Esophagus muscularis mucosa (tissue), 4 donors: ENCODE results near the gene UNC13B. TPM values are rescaled to one million over a fixed set of nuclear protein-coding genes. Genes with fewer than 3 reads are reported as not detected.
"Not testable (repeated sequence)": the region's sequence is repeated elsewhere in the genome, so short reads cannot be mapped to it uniquely, and the experiment has no call there.

Source experiments
- DNase-seq: peaks from one replicate; pipeline ENCODE4 v3.0.0-alpha.2; 2017; ENCODE audit errors: extremely low spot score
- H3K27ac ChIP-seq, 4 donors: fragments of 200-600 bp; sonication (generic); replicated peaks in 1 of 4; 1 replicate in 3 of 4; 2 replicates in 1 of 4; pipeline ENCODE4 v1.5.1; 2016 to 2019; ENCODE audit warnings: mild to moderate bottlenecking in 1 of 4
- H3K27me3 ChIP-seq, 4 donors: fragments of 200-600 bp; sonication (generic); one replicate each; pipeline versions ENCODE4 v1.5.1 to v1.6.0; 2016 to 2019
- H3K36me3 ChIP-seq, 4 donors: fragments of 200-600 bp; sonication (generic); one replicate each; pipeline ENCODE4 v1.5.1; 2016 to 2019
- H3K4me1 ChIP-seq, 4 donors: fragments of 200-600 bp; sonication (generic); one replicate each; pipeline ENCODE4 v1.5.1; 2016 to 2019
- H3K4me3 ChIP-seq, 4 donors: fragments of 200-600 bp; sonication (generic); 1 replicate in 2 of 4; 2 replicates in 2 of 4; pipeline ENCODE4 v1.5.1; 2016 to 2019; ENCODE audit warnings: mild to moderate bottlenecking in 4 of 4, moderate library complexity in 1 of 4
- H3K9me3 ChIP-seq, 4 donors: fragments of 200-600 bp; sonication (generic); 1 replicate in 3 of 4; 2 replicates in 1 of 4; pipeline ENCODE4 v1.5.1; 2016 to 2019
- EP300 ChIP-seq: sonication (generic); formaldehyde crosslinking; IDR thresholded peaks from one replicate; pipeline ENCODE4 v1.6.1; 2017; ENCODE audit warnings: antibody characterized with exemption
- POLR2A ChIP-seq: fragments of 450-650 bp; IDR thresholded peaks from one replicate; pipeline ENCODE4 v1.6.1; 2017; ENCODE audit warnings: antibody characterized with exemption, moderate library complexity, mild to moderate bottlenecking, low read depth
- POLR2AphosphoS5 ChIP-seq, 2 donors: sonication (generic); formaldehyde crosslinking; IDR thresholded peaks; one replicate each; pipeline ENCODE4 v1.6.1; 2017; ENCODE audit warnings: antibody characterized with exemption in 2 of 2
- WGBS: methylation state at CpG from one replicate; pipeline ENCODE4 v1.1.5; 2018; 5-methylcytosine and 5-hydroxymethylcytosine counted together
- intact Hi-C: fragments of 100-400 bp; cut with DNase I; formaldehyde crosslinking; loops from one replicate; pipeline ENCODE4 v1.15.1; 2023
- total RNA-seq, 4 donors: library from RNA; depleted of rRNA; stranded (reverse); fragments of >200 nt; gene quantifications; one replicate each; pipeline versions ENCODE4 v1.1.0 to v1.2.1, GENCODE V29; 2016
- TF ChIP-seq, protein P1 (sequence below), 3 experiments: fragments of 200-600 bp in 2 of 3; fragments of 450-650 bp in 1 of 3; sonication (generic) in 2 of 3; IDR thresholded peaks; one replicate each; pipeline ENCODE4 v1.5.1; 2017 to 2019; ENCODE audit warnings: antibody characterized with exemption in 3 of 3, mild to moderate bottlenecking in 2 of 3, moderate library complexity in 1 of 3

UNC13B gene
- total RNA-seq, 4 donors from 2014 or later = 21.9 to 30.7 (median 28.7) TPM

DNA sequence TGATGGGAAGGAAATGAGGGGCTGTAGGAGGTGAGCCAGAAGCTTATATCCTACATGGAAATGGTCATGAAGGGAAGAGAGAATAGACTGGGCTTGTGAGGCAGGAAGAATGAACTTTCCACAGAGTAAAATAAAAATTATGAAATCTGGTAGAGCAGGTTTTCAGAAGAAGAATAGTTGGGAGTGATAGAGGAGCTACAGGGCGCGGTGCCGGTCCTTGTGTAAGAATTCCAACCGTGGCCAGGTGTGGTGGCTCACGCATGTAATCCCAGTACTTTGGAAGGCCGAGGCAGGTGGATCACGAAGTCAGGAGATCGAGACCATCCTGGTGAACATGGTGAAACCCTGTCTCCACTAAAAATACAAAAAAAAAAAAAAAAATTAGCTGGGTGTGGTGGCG is 8.9 kb upstream of the UNC13B start:
- Histone ChIP-seq H3K9me3 (peaks cover 0 to 19% (median 16%) of the 10 kb centered on the region in 4 donors), H3K27ac (no peak overlapping the region), H3K27me3 (no peaks in the 10 kb centered on the region), H3K4me1 (no peaks in the 10 kb centered on the region), H3K36me3 (peaks cover 0 to 5% (median 0%) of the 10 kb centered on the region in 4 donors), H3K4me3 (no peak overlapping the region)
- no peak for DNase-seq
- intact Hi-C loops = no loop called here
- no peak for TF ChIP-seq EP300
- TF ChIP-seq, protein P1, sequence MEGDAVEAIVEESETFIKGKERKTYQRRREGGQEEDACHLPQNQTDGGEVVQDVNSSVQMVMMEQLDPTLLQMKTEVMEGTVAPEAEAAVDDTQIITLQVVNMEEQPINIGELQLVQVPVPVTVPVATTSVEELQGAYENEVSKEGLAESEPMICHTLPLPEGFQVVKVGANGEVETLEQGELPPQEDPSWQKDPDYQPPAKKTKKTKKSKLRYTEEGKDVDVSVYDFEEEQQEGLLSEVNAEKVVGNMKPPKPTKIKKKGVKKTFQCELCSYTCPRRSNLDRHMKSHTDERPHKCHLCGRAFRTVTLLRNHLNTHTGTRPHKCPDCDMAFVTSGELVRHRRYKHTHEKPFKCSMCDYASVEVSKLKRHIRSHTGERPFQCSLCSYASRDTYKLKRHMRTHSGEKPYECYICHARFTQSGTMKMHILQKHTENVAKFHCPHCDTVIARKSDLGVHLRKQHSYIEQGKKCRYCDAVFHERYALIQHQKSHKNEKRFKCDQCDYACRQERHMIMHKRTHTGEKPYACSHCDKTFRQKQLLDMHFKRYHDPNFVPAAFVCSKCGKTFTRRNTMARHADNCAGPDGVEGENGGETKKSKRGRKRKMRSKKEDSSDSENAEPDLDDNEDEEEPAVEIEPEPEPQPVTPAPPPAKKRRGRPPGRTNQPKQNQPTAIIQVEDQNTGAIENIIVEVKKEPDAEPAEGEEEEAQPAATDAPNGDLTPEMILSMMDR (IDR thresholded peaks at IDR 0.05) = no peak
- TF ChIP-seq POLR2AphosphoS5 (IDR thresholded peaks at IDR 0.05) = no peak
- TF ChIP-seq POLR2A = no peak
- WGBS = 97% methylated on average over 9 of the region's 9 CpGs

DNA sequence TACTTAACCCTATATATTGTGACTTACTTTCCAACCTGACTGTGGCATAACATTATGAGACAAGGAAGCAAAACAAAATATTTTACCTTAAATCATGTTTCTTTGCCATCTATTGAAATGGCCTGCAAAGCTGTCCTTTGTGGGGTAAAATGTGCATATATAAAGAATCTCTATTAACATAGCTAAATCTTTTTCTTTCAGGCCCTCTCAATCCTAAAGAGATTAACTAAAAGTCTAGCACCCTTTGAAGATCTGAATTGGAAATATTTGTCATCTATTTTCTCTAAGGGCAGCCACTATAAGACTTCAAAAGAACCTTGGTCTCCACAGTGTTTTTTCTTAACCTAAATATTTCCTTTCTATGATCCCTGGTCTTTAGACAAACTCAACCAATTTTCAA is 5.0 kb upstream of the UNC13B start:
- Histone ChIP-seq H3K27ac (no peak overlapping the region), H3K27me3 (no peaks in the 10 kb centered on the region), H3K4me1 (peaks cover 0 to 6% (median 2%) of the 10 kb centered on the region in 4 donors), H3K36me3 (peaks cover 0 to 5% (median 0%) of the 10 kb centered on the region in 4 donors), H3K4me3 (no peak overlapping the region), H3K9me3 (no peaks in the 10 kb centered on the region)
- intact Hi-C loops = no loop called here
- TF ChIP-seq, protein P1 (IDR thresholded peaks at IDR 0.05) = no peak
- TF ChIP-seq POLR2AphosphoS5 (IDR thresholded peaks at IDR 0.05) (no peak), POLR2A (no peak), EP300 (no peak)
- no peak for DNase-seq

DNA sequence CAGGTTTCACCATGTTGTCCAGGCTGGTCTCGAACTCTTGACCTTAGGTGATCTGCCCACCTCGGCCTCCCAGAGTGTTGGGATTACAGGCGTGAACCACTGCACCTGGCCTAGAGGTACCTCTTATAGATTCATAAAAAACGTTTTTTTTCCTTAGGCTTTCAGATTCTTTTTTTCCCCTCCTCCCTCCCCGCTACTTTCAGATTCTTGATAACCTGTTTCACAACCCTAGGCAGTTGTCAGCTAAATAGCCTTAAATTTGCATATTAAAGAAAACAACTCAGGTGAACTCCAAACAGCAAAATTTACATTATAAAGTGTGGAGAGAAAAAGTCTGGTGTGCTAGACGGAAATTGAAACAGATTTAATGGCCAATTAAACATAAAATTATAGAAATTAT is 4.0 kb upstream of the UNC13B start:
- H3K36me3 ChIP-seq, DNase-seq, intact Hi-C loops, H3K4me3 ChIP-seq, H3K27me3 ChIP-seq, H3K9me3 ChIP-seq, H3K27ac ChIP-seq: not testable (repeated sequence)
- H3K4me1 ChIP-seq = peaks cover under 1 to 10% (median 4%) of the 10 kb centered on the region in 4 donors
- 66% methylated on average over 6 of the region's 6 CpGs for WGBS

DNA sequence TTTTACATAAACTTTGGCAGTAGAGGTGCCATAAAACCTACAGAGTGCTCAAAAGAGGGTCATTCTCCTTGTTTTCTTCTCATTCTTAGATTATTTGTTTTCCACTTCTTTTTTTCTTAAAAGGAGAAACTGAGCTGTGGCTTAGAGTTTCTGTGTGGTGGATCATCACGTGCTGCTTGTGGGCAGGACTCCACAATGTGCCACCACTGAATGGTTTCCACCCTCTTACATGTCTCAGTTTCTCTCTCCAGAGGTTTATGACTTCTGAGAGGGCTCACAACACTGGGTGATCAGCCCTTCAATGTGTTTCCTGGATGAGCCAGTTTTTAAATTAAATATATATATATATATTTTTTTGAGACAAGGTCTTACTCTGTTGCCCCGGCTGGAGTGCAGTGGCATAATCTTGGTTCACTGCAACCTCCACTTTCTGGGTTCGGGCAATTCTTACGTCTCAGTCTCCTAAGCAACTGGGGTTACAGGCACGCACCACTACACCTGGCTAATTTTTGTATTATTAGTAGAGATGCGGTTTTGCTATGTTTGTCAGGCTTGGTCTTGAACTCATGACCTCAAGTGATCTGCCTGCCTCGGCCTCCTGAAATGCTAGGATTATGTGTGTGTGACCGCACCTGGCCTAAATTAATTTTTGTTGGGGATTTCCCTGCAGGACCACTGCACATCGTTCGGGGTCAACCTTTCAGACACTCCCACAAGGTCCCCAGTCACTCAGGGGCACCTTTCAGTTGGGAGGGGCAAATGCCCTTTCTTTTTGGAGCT is 3.1 kb upstream of the UNC13B start:
- Histone ChIP-seq H3K27me3 (no peaks in the 10 kb centered on the region), H3K4me1 (peaks cover 7 to 19% (median 12%) of the 10 kb centered on the region in 4 donors), H3K9me3 (no peaks in the 10 kb centered on the region), H3K27ac (no peak overlapping the region), H3K4me3 (no peak overlapping the region), H3K36me3 (peaks cover 0 to 5% (median 0%) of the 10 kb centered on the region in 4 donors)
- DNase-seq = no peak
- TF ChIP-seq, protein P1 (IDR thresholded peaks at IDR 0.05) = no peak
- TF ChIP-seq POLR2AphosphoS5 (IDR thresholded peaks at IDR 0.05) (no peak), EP300 (no peak), POLR2A (no peak)
- 93% methylated on average over 10 of the region's 10 CpGs for WGBS
- intact Hi-C loops = no loop called here

DNA sequence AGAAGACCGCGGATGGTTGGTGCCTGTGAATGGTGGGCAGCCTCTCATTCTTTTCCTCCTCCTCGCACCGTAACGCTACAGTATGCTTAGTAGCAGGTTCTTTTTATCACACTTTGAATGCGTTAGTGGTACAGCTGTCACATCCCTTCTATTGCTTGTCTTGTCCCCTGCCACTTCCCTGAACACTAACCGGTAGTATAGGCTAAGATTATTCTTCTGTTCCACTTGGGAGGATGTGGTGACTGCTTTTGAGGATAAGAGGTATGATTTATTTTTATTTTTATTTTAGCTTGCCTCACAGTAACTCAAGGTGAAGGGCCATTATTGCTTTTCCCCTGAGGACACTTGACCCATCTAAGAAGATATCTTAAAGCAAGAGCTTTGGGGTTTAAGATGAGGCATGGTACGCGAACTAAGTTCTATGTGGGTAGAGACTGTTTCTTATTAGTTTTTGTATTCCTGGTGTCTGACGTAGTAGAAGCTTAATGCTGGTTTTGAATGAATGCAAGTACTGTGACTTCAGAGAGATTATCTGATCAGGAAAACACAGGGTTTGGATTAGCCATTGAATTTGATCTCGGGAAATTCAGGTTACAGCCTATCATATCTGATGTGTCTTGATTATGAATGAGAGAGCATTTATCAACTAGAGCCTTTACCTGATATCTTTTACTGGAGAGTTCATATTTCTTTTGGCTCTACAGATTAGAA is 951 bp downstream of the UNC13B start:
- no peak for DNase-seq
- Histone ChIP-seq H3K36me3 (no peaks in the 10 kb centered on the region), H3K9me3 (no peaks in the 10 kb centered on the region), H3K27ac (peak overlapping the region; percentile 92 to 97 (median 94)), H3K4me3 (peak overlapping the region; percentile 76 to 94 (median 82)), H3K27me3 (no peaks in the 10 kb centered on the region), H3K4me1 (peaks cover 7 to 35% (median 28%) of the 10 kb centered on the region in 4 donors)
- 23% methylated on average over 11 of the region's 11 CpGs for WGBS
- TF ChIP-seq POLR2AphosphoS5 (IDR thresholded peaks at IDR 0.05) (no peak), POLR2A (no peak), EP300 (no peak)
- TF ChIP-seq, protein P1 (IDR thresholded peaks at IDR 0.05) = no peak
- intact Hi-C loops = loop anchor here (5.0 kb wide), 1 partner anchor 45 kb away; the partner anchor contains the start of gene ATOSB
